Activated naive CD8-positive, alpha-beta T cell treated with anti-CD3 and anti-CD28 coated beads for 36 hours (primary cell): ENCODE measurements around the gene ADAMTS14. TPM values are rescaled to one million over a fixed set of nuclear protein-coding genes. Genes with fewer than 3 reads are reported as not detected.
"Not testable (repeated sequence)": the region's sequence is repeated elsewhere in the genome, so short reads cannot be mapped to it uniquely, and the experiment has no call there.

Experiments used
- DNase-seq: peaks from one replicate; pipeline ENCODE4 v3.0.0; 2021
- H3K27ac Mint-ChIP-seq: one replicate; pipeline ENCODE4 v1.8.0; 2022; ENCODE audit warnings: mild to moderate bottlenecking, moderate library complexity, mixed read lengths
- H3K27me3 Mint-ChIP-seq: one replicate; pipeline ENCODE4 v1.8.0; 2022; ENCODE audit warnings: mild to moderate bottlenecking, mixed read lengths
- H3K36me3 Mint-ChIP-seq: one replicate; pipeline ENCODE4 v1.8.0; 2021; ENCODE audit warnings: mild to moderate bottlenecking, mixed read lengths
- H3K4me1 Mint-ChIP-seq: one replicate; pipeline ENCODE4 v1.8.0; 2021; ENCODE audit warnings: mixed read lengths
- H3K4me3 Mint-ChIP-seq: one replicate; pipeline ENCODE4 v1.8.0; 2022; ENCODE audit warnings: mild to moderate bottlenecking, moderate library complexity, mixed read lengths
- H3K9me3 Mint-ChIP-seq: one replicate; pipeline ENCODE4 v1.8.0; 2022; ENCODE audit warnings: mixed read lengths
- total RNA-seq, 2 experiments: library from RNA; stranded (reverse); gene quantifications; one replicate each; pipeline ENCODE4 v1.2.3, GENCODE V29; 2021

Gene ADAMTS14
- total RNA-seq, 2 experiments from 2014 or later, result 0.06 to 0.10 TPM

- not testable (repeated sequence) for H3K4me3 Mint-ChIP-seq, H3K9me3 Mint-ChIP-seq, DNase-seq, H3K27ac Mint-ChIP-seq, H3K36me3 Mint-ChIP-seq, H3K4me1 Mint-ChIP-seq, H3K27me3 Mint-ChIP-seq
Observed at GRCh38 chr10:70663458-70664409, 8.6 kb upstream of the ADAMTS14 start.

DNA sequence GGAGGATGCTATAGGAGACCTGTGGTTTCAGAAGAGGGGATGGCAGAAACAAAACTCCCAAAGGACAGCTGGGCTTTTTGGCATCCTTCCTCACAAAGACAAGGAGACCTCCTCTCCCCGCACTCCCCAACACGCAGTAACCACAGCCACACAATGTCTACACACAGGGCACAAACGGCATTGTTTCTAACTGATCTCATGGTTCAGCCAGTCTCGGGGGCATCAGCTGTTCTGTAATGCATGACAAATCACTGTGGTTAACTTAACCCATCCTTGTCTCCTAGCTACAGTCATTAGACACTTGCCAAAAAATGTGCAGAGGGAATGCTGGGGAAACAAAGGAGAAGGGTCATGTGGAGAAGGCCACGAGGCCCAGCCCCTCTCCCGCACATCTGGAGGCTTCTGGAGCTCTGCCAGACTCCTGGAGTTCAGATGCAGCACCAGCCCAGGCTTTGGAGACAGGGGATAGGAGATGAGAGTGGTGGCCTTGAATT, 7.6 kb upstream of the ADAMTS14 start:
- no peak overlapping the region for H3K4me3 Mint-ChIP-seq
- DNase-seq, result no peak
- no peak overlapping the region for H3K27ac Mint-ChIP-seq
- peaks cover 3% of the 10 kb centered on the region for H3K9me3 Mint-ChIP-seq
- no peaks in the 10 kb centered on the region for H3K36me3 Mint-ChIP-seq
- no peaks in the 10 kb centered on the region for H3K27me3 Mint-ChIP-seq
- no peaks in the 10 kb centered on the region for H3K4me1 Mint-ChIP-seq

- H3K4me1 Mint-ChIP-seq, result peaks cover 5% of the 10 kb centered on the region
- H3K9me3 Mint-ChIP-seq, result peaks cover 3% of the 10 kb centered on the region
- no peak overlapping the region for H3K4me3 Mint-ChIP-seq
- no peak overlapping the region for H3K27ac Mint-ChIP-seq
- H3K36me3 Mint-ChIP-seq, result no peaks in the 10 kb centered on the region
- no peak for DNase-seq
- peaks cover 14% of the 10 kb centered on the region for H3K27me3 Mint-ChIP-seq
Observed at GRCh38 chr10:70666960-70667798, 5.1 kb upstream of the ADAMTS14 start.

DNA sequence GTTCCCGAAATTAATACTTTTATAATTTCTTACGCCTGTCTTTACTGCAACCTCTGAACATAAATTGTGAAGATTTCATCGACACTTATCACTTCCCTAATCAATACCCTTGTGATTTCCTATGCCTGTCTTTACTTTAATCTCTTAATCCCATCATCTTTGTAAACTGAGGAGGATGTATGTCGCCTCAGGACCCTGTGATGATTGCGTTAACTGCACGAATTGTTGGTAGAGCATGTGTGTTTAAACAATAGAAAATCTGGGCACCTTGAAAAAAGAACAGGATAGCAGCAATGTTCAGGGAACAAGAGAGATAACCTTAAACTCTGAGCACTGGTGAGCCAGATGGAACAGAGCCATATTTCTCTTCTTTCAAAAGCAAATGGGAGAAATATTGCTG, 4.5 kb upstream of the ADAMTS14 start:
- H3K4me1 Mint-ChIP-seq, H3K27ac Mint-ChIP-seq, H3K36me3 Mint-ChIP-seq, DNase-seq, H3K9me3 Mint-ChIP-seq, H3K4me3 Mint-ChIP-seq: not testable (repeated sequence)
- peaks cover 15% of the 10 kb centered on the region for H3K27me3 Mint-ChIP-seq

DNA sequence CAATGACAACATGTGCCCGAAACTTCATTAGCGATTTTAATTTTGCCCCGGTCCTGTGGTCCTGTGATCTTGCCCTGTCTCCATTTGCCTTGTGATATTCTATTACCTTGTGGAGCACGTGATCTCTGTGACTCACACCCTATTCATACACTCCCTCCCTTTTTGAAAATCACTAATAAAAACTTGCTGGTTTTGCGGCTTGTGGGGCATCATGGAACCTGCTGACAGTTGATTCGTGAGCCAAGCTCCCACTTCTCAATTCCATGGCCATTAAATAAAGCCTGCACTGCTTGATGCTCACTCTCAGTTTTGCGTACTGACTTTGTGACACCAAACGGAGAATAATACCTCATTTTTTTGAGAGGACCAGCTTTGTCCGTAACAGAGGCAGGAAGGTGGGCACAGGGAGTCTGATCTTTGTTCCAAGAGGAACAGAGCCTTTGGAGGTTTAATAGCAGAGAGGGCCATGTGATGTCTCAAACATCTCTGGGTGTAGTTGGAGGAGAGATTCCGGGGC, 3.8 kb upstream of the ADAMTS14 start:
- Mint-ChIP-seq H3K36me3 (no peaks in the 10 kb centered on the region), H3K4me3 (no peak overlapping the region), H3K27ac (no peak overlapping the region), H3K9me3 (peaks cover 3% of the 10 kb centered on the region), H3K27me3 (peaks cover 22% of the 10 kb centered on the region), H3K4me1 (peaks cover 10% of the 10 kb centered on the region)
- no peak for DNase-seq

- H3K27me3 Mint-ChIP-seq, result peaks cover 27% of the 10 kb centered on the region
- peaks cover 10% of the 10 kb centered on the region for H3K4me1 Mint-ChIP-seq
- no peaks in the 10 kb centered on the region for H3K36me3 Mint-ChIP-seq
- no peak overlapping the region for H3K27ac Mint-ChIP-seq
- peaks cover 3% of the 10 kb centered on the region for H3K9me3 Mint-ChIP-seq
- DNase-seq, result no peak
- H3K4me3 Mint-ChIP-seq, result no peak overlapping the region
Observed at GRCh38 chr10:70669015-70669414, 3.3 kb upstream of the ADAMTS14 start.

- H3K27ac Mint-ChIP-seq, result no peak overlapping the region
- no peak overlapping the region for H3K4me3 Mint-ChIP-seq
- no peak for DNase-seq
- H3K36me3 Mint-ChIP-seq, result no peaks in the 10 kb centered on the region
- peaks cover 35% of the 10 kb centered on the region for H3K27me3 Mint-ChIP-seq
- H3K4me1 Mint-ChIP-seq, result peaks cover 10% of the 10 kb centered on the region
- peaks cover 3% of the 10 kb centered on the region for H3K9me3 Mint-ChIP-seq
Observed at GRCh38 chr10:70669732-70670317, 2.5 kb upstream of the ADAMTS14 start.

DNA sequence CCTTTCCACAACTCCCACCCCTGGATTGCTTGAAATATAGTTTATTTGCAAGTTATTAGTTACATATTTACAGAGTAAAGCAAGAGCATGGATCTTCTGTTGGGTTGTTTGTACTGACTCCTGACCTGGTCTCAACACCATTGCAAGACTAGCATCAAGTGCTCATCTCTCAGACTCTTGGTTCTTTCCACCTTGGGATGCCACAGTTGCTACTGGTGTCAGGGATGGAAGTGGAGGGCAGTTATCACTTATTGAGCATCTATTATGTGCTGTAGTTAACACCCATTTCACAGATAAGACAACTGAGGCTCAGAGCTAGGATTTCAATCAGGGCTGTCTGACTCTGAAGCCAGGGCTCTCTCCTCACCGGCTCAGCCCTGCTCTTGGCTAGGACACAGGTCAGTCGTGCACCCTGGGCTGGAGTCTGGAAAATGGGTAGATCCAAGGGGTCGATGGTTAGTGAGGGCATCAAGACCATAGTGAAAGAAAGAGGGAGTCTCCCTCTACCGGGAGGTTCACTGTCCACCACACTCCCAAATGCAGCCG, 614 bp upstream of the ADAMTS14 start:
- DNase-seq, result no peak
- peaks cover 49% of the 10 kb centered on the region for H3K27me3 Mint-ChIP-seq

DNA sequence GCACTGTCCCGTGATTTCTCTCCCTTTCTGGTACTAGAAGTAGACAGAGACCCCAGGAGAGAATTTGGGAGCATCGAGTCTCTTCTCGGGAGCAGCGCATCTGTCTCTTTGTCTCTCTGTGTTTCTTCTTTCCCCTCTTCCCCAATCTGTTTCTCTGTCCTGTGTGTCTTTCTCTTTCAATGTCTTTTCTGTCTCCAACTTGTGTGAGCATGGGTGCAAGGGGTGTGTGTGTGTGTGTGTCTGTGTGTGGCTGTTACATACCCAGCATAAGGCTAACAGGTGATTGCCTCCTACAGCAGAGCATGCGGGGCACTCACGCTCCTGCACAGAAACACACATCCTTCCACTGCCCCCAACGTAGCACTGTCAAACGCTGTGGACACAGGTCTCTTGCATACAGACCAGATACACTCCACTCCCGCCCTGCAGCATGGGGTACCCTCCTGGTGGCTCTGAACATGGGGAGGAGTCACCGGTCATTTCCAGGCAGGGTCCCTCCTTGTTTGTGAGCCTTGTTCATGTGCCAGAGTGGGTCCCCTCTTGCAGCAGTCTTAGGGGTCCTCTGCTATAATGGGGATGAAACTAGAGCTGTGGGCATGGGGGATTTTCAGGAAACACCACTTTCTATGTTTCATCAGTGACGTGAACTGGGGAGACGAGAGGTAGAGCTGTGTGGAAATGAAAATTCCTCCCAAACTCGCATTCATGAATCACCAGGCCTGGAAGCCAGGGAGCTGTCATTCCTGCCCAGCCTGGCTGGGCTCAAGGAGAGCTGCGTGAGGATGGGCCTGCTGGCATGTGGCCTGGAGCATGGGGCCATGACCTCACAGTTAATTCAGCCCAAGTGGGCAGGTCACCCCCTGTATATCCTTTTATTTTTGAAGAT, 980 bp downstream of the ADAMTS14 start:
- no peak overlapping the region for H3K27ac Mint-ChIP-seq
- H3K27me3 Mint-ChIP-seq, result peaks cover 49% of the 10 kb centered on the region
- DNase-seq, result no peak
- peaks cover 16% of the 10 kb centered on the region for H3K4me1 Mint-ChIP-seq
- no peaks in the 10 kb centered on the region for H3K36me3 Mint-ChIP-seq
- H3K4me3 Mint-ChIP-seq, result peak overlapping the region; percentile 32
- H3K9me3 Mint-ChIP-seq, result peaks cover 3% of the 10 kb centered on the region

More for the DNA sequence above, 614 bp upstream of the ADAMTS14 start:
- H3K9me3 Mint-ChIP-seq, result peaks cover 3% of the 10 kb centered on the region
- H3K4me1 Mint-ChIP-seq, result peaks cover 10% of the 10 kb centered on the region
- H3K36me3 Mint-ChIP-seq, result no peaks in the 10 kb centered on the region
- no peak overlapping the region for H3K27ac Mint-ChIP-seq
- no peak overlapping the region for H3K4me3 Mint-ChIP-seq

GRCh38 chr10:70673929-70674559, 1.7 kb downstream of the ADAMTS14 start:
- H3K9me3 Mint-ChIP-seq, result no peaks in the 10 kb centered on the region
- H3K27ac Mint-ChIP-seq, result no peak overlapping the region
- no peak for DNase-seq
- H3K36me3 Mint-ChIP-seq, result no peaks in the 10 kb centered on the region
- H3K4me1 Mint-ChIP-seq, result peaks cover 19% of the 10 kb centered on the region
- peaks cover 49% of the 10 kb centered on the region for H3K27me3 Mint-ChIP-seq
- H3K4me3 Mint-ChIP-seq, result no peak overlapping the region

GRCh38 chr10:70674560-70675495, 2.5 kb downstream of the ADAMTS14 start:
- H3K4me3 Mint-ChIP-seq, result no peak overlapping the region
- H3K9me3 Mint-ChIP-seq, result no peaks in the 10 kb centered on the region
- DNase-seq, result no peak
- peaks cover 19% of the 10 kb centered on the region for H3K4me1 Mint-ChIP-seq
- no peak overlapping the region for H3K27ac Mint-ChIP-seq
- H3K27me3 Mint-ChIP-seq, result peaks cover 49% of the 10 kb centered on the region
- no peaks in the 10 kb centered on the region for H3K36me3 Mint-ChIP-seq

GRCh38 chr10:70675496-70676161, 3.3 kb downstream of the ADAMTS14 start:
- DNase-seq, result no peak
- Mint-ChIP-seq H3K27me3 (peaks cover 49% of the 10 kb centered on the region), H3K36me3 (no peaks in the 10 kb centered on the region), H3K9me3 (no peaks in the 10 kb centered on the region), H3K27ac (no peak overlapping the region), H3K4me3 (no peak overlapping the region), H3K4me1 (peaks cover 19% of the 10 kb centered on the region)
